ENCODE data around the gene TECRL.

TECRL gene

DNA sequence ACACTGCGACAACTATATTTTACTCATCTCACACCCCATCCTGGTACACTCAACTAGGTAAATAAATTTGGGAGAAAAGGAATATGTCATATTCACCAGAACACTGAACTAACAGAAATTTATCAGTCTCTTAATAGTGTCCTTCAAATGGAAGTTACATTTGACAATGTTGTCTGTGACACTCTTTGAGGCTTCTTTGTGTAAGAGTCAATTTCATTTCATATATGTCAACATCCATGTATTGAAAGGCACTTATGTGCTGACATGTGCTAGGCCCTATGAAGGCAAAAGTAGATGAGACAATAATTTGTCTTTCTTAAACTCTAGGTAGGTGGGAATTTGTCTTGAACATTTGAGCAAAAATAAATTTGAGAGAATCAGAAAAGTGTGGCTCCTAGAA is 82.0 kb downstream of the TECRL start:
- no peak for DNase-seq (ENCODE audit: low read depth)

- DNase-seq (ENCODE audit: low read depth): no peak
These were observed 82.7 kb downstream of the TECRL start for GRCh38 chr4:64326507-64326906.

GRCh38 chr4:64306255-64306565 is 103.0 kb downstream of the TECRL start:
- no peak for DNase-seq (ENCODE audit: low read depth)

GRCh38 chr4:64305565-64306254 is 103.5 kb downstream of the TECRL start:
- DNase-seq (ENCODE audit: low read depth): no peak

GRCh38 chr4:64272432-64272831 is 136.8 kb downstream of the TECRL start:
- DNase-seq (ENCODE audit: low read depth): no peak

DNA sequence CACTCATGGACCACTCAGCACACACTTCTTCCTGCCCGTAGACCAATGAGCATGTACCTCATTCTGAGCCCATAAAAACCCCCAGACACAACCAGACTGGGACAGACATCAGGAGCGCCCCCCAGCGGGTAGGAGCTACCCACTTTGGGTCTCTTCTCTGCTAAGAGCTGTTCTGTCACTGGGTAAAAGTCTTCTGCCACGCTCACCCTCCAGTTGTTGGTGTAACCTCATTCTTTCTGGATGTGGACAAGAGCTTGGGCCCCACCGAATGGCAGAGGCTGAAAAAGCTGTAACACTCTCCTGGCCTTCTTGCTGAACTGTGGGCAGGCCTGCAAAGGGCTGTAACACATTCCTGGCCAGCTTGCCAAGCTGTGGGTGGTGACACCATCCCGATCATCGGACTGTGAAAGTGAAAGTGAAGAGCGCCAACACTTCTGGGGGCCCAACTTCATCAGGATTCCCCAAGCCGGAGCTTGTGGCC is 137.6 kb downstream of the TECRL start:
- DNase-seq (ENCODE audit: low read depth): no peak

DNA sequence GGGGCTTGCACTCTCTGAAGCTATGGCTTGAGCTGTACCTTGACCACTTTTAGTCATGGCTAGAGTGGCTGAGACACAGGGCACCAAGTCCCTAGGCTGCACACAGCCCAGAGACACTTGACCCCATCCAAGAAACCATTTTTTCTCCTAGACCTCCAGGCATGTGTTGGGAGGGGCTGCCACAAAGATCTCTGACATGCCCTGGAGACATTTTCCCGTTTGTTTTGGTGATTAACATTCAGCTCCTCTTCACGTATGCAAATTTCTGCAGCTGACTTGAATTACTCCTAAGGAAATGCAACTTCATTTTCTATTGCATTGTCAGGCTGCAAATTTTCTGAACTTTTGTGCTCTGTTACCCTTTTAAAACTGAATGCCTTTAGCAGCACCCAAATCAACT is 142.6 kb downstream of the TECRL start:
- no peak for DNase-seq (ENCODE audit: low read depth)

DNA sequence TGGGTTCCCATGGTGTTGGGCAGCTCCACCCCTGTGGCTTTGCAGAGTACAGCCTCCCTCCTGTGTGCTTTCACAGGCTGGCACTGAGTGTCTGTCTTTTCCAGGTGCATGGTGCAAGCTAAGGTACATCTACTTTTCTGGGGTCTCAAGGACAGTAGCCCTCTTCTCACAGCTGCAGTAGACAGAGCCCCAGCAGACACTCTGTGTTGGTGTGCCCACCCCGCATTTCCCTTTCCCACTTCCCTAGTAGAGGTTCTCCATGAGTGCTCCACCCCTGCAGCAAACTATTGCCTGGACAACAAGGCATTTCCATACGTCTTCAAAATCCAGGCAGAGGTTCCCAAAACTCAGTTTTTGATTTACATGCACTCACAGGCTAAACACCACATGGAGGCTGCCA is 143.0 kb downstream of the TECRL start:
- no peak for DNase-seq (ENCODE audit: low read depth)

GRCh38 chr4:64251781-64252180 is 157.5 kb downstream of the TECRL start:
- no peak for DNase-seq (ENCODE audit: low read depth)

- DNase-seq (ENCODE audit: low read depth): no peak
These were observed 158.8 kb downstream of the TECRL start for GRCh38 chr4:64250488-64250887.

DNA sequence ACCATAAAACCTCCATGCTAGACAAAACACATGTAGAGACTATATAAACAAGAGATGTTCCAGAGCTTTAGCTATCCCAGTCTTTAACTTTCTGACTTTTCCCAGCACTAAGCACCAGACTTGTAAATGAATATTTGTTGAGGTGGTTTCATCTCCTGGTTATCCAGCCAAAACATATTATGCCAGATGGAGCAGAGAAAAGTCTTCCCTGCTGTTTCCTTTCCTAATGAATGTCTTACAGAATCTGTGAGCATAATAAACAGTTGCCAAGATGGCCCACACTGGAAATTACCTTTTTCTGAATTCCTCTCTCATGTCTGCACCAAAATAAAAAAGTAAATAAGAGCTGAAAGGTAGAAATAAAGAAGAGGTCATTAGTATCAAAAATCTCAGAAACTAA is 159.2 kb downstream of the TECRL start:
- no peak for DNase-seq (ENCODE audit: low read depth)

- DNase-seq (ENCODE audit: low read depth): no peak
These were observed 161.1 kb downstream of the TECRL start for GRCh38 chr4:64248186-64248585.

DNA sequence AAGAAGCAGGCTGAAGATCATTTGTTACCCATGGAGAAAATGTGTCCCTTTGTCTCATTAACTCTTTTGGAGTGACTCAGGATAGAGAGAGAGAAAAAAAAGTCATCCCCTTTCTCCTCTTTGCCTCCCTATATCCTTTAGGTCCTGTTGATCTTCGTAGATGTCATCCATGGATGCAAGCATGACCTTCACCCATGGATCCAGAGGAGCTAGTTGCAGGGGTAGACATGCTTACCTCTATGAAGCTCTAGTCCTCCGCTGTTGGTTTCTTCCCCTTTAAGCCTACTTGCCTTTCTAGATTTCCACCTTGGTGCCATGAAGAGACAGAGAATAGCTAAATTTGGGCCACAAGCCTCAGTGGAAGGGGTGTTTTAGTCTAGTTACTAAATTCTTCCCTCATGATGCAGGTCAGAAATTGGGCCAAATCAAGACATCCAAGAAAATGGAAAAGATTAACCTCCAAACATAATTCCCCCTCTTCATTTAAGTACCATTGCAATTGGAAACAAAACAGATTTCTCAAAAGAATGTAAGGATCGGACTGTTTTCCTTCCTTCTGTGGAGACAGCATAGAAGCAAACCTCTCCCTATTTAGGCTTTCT is 178.4 kb downstream of the TECRL start:
- no peak for DNase-seq (ENCODE audit: low read depth)

All from activated T-cell treated with anti-CD3 and anti-CD28 coated beads for 1 hour (primary cell).